C4-2B (cell line): ENCODE measurements around the gene FAM124A.

Experiments
- CTCF ChIP-seq: fragments of 450-650 bp; conservative IDR thresholded peaks from 2 replicates; pipeline ENCODE4 v1.5.1; 2017; ENCODE audit warnings: mild to moderate bottlenecking
- ZFX ChIP-seq: fragments of 450-650 bp; IDR thresholded peaks from 2 replicates; pipeline ENCODE4 v1.6.1; 2017

DNA sequence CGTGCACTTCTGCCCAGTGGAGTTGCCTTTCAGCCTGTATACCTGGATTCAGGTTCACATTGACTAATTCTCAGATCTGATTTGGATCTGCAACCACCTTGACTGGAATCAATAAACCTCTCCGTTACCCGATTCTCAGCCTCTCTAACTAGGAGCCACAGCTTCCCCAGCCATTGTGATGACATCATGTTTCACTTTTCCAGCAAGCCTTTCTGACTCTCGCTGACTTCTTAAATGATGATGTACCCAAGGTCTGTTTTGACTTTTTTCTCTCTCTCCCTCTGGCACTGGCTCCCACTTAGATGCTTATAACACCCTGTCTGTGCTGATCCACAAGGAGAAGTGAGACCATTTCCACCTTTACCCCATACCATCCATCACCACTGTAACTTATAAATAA is 13.5 kb upstream of the FAM124A start:
- TF ChIP-seq CTCF (no peak), ZFX (no peak)
